ENCODE data around the gene EXD2.
"Not testable (repeated sequence)": the region's sequence is repeated elsewhere in the genome, so short reads cannot be mapped to it uniquely, and the experiment has no call there.

The EXD2 gene

GRCh38 chr14:69281450-69282169, 90.3 kb downstream of the EXD2 start:
- no peak for DNase-seq (ENCODE audit: low spot score)

GRCh38 chr14:69282448-69282847, 91.2 kb downstream of the EXD2 start:
- DNase-seq (ENCODE audit: low spot score): no peak

DNA sequence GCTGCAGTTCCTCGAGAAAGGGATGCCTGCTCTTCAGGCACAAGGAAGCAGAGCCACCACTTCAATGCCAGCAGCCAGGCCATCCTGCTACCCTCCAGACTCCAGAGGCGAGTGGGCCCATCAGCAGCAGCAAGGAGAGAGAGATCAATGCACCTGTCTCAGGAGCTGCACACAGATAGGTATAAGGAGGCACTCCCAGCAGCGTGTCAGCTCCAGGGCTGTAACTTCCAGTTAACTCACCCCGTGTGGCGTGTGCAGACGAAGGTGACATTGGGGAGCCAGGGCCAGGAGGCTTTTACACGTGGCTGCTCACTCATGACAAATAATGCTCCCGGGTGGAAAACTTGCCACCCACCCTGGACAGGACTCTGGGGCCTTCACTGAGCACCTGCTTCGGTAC, 92.9 kb downstream of the EXD2 start:
- no peak for DNase-seq (ENCODE audit: low spot score)

GRCh38 chr14:69285661-69286255, 94.5 kb downstream of the EXD2 start:
- no peak for DNase-seq (ENCODE audit: low spot score)

DNA sequence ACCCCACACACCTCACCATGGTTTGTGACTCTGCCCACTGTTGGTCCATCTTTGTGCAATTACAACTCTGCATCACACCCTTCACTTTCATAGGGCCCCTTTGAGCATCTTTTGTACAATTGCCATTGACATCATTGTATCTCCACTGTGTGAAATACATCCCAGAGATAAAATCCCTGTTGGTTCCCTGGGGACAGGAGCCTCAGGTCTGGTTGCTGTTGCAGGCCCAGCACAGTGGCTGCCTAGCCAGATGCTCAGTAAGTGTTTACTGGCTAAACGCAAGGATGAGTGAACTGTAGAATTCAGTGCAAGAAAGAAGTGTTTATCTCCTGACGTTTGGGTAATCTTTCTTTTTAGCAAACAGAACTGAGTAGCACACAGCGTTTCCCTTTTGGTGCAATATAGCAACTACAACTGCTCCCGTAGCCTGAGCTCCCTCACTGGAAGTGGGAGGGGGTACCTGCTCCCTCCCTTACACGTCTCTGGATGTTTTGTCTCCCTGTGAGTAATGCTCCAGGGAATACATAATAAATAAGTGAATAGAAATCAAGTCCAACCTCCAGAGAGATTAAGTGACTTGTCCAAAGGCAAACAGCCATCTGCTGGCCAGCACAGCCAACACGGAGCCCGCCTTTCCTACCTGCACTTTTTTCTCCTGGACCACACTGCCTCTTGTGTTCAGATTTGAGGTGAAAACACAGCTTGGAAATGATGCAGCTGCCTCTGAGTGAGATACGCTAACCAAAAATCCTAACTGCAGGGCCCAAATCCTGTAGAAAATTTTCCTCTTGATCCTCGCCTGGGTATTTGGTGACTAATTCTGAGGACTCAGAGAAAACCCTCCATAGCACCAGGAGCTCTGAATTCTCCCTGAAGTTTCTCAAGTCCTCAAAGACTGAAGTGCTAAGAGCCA, 96.1 kb downstream of the EXD2 start:
- DNase-seq (ENCODE audit: low spot score): peak; percentile 28

- DNase-seq (ENCODE audit: low spot score): peak; percentile 38
Observed at GRCh38 chr14:69288011-69288771, 96.9 kb downstream of the EXD2 start.

- peak; percentile 50 for DNase-seq (ENCODE audit: low spot score)
Observed at GRCh38 chr14:69288956-69289705, 97.8 kb downstream of the EXD2 start.

DNA sequence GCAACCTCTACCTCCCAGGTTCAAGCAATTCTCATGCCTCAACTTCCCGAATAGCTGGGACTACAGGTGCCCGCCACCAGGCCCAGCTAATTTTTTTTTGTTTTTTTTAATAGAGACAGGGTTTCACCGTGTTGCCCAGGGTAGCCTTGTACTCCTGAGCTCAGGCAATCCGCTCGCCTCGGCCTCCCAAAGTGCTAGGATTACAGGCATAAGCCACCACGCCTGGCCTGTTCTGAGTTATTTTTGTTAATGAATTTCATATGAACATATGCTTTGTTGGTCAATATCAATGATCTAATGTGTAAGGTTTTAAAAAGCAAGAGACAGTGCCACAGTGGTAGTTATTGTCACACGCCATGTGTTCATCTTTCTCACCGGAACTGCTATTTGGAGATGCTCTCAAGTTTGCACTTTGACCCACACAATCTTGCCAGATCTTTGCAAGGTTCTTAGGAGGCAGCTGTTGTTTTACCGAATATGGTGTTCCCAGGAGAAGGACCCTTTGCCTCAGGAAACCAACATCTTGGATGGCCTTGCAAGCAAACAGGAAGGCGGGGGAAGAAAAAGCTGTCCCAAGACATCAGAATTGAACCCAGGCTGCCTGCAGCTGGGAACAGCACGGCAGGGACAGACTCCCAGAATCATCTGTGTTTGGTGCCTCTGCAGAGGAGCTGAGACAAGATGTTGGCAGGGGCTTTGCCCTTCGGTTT, 98.7 kb downstream of the EXD2 start:
- DNase-seq (ENCODE audit: low spot score): no peak

GRCh38 chr14:69290881-69291280, 99.6 kb downstream of the EXD2 start:
- not testable (repeated sequence) for DNase-seq (ENCODE audit: low spot score)

- no peak for DNase-seq (ENCODE audit: low spot score)
Observed at GRCh38 chr14:69291396-69291795, 100.1 kb downstream of the EXD2 start.

- no peak for DNase-seq (ENCODE audit: low spot score)
Observed at GRCh38 chr14:69291891-69292561, 100.7 kb downstream of the EXD2 start.

All from GM03348 (cell line).